ENCODE measurements around the gene ADD1. TPM values are rescaled to one million over a fixed set of nuclear protein-coding genes. Genes with fewer than 3 reads are reported as not detected.

ADD1 gene, protein sequence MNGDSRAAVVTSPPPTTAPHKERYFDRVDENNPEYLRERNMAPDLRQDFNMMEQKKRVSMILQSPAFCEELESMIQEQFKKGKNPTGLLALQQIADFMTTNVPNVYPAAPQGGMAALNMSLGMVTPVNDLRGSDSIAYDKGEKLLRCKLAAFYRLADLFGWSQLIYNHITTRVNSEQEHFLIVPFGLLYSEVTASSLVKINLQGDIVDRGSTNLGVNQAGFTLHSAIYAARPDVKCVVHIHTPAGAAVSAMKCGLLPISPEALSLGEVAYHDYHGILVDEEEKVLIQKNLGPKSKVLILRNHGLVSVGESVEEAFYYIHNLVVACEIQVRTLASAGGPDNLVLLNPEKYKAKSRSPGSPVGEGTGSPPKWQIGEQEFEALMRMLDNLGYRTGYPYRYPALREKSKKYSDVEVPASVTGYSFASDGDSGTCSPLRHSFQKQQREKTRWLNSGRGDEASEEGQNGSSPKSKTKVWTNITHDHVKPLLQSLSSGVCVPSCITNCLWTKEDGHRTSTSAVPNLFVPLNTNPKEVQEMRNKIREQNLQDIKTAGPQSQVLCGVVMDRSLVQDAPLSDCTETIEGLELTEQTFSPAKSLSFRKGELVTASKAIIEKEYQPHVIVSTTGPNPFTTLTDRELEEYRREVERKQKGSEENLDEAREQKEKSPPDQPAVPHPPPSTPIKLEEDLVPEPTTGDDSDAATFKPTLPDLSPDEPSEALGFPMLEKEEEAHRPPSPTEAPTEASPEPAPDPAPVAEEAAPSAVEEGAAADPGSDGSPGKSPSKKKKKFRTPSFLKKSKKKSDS
- total RNA-seq, result 189 and 190 TPM in 2 replicates

DNA sequence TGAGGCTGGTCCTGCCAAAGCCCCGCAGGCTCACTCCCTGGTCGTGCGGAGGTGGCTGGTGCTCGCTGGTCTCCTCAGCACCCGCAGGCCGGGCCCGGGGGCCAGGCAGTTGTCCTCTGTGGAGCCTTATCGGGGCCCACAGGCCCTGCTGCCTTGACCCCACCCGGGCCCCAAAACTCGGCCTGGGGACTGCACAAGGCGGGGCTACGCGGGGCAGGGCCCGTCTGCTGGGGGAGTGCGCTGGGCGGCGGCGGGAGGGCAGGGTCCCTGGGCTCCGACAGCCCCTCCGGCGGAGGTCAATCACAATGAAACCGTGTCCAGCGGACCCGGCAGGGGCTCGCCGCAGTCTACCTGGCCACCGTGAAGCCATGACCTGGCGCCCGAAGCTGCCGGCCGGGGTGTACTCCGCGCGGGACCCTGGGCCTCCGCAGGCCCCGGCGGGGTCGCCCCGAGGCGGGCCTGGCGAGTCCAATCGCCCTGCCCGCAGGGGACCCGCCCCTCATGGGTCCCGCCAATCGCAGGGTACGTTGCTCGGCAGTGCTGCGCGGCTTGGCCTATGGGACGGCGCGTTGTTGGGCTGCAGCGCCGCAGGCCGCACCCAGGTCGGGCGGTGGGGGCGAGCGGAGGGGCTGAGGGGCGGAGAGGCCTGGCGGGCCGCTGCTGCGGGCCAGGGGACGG, at the start of gene ADD1:
TSS of gene ADD1 (plus strand) at position 582 of the 678 bp plus-strand sequence. CDS start 32,072 bp downstream, outside the sequence.

DNA sequence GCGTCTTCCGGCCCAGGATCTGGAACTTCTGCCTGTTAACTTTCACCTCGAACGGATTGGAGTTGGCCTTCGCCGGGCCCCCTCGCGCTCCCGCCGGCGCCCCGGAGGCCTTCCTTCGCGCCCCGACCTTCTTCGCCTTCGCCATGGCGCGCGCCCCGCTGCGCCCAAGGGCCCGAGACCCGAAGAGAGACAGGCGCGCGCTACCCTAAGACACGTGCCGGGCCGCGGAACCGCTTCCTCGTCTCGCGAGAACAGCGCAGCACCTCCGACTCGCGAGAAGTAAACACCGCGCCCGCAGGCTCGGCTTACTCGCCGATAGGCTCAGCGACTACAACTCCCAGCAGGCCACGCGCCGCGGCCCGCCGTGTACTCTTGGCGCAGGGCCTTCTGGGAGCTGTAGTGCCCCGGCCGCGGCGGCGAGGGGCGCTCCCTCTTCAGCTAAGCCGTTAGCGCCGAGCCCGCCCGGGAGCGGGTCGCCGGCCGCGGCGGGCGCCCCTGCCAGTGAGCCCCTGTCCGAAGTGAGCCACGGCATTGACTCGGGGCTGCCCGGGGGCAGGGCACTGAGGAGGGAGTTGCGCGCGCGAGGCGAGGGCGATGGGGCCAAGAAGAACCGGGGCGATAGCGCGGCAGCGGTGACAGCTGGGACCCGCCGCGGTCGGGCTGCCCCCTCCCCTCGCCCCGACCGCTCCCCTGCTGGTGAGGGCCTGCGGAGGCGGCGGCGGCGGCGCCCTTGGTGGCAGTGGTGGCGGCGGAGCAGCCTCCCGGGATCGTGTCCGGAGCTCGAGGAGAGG, 119.7 kb downstream of the ADD1 start, which contains the start of the genes GRK4 and NOP14:
TSS of gene GRK4 (plus strand) at position 397 of the 791 bp plus-strand sequence. CDS start 500 bp downstream, outside the sequence.
TSS of gene NOP14 (minus strand) at position 232 of the 791 bp plus-strand sequence. CDS start at position 145, 87 bp downstream.

Other genes with a start within 250 kb of the ADD1 start
- 31.6 and 32.8 TPM in 2 replicates for gene TNIP2, start 87.5 kb upstream of the ADD1 start, total RNA-seq
- gene SH3BP2, start 50.8 kb upstream of the ADD1 start, total RNA-seq, result 22.9 and 28.7 TPM in 2 replicates
- 24.1 and 27.4 TPM in 2 replicates for gene NOP14, start 119.6 kb downstream of the ADD1 start, total RNA-seq
- 5.1 and 8.1 TPM in 2 replicates for gene GRK4, start 119.7 kb downstream of the ADD1 start, total RNA-seq
- not detected in 2 replicates for gene HTT-AS, start 230.7 kb downstream of the ADD1 start, total RNA-seq
- 40.6 and 49.0 TPM in 2 replicates for gene HTT, start 230.8 kb downstream of the ADD1 start, total RNA-seq